Measurements from ENCODE around the gene SLC6A20. TPM values are rescaled to one million over a fixed set of nuclear protein-coding genes. Genes with fewer than 3 reads are reported as not detected.
A peak's percentile ranks its signal among the peaks of the same experiment; 100 is the strongest.

SLC6A20 gene
- total RNA-seq, 2 donors from 2014 or later: not detected

DNA sequence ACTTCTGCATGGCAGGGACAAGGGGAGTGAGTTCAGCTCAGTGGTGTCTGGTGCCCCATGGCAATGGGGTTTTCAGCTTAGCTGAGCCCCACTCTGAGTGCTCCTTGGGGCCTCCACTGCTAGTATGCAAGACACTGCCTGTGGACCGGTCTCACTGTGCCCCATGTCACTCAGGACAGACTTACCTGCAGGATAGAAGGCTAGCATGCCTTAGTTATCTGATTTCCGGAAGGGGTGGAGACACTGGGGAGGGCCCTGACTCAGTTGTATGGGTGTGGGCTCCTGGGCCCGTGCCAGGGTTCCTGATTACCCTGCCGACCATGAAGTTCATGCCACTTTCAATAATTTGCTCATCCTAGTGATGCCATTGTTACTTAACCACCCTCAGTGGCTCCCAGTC, 4.3 kb upstream of the SLC6A20 start:
- peaks cover 0 to 9% of the 10 kb centered on the region in 2 donors for H3K27me3 ChIP-seq
- no peak overlapping the region for H3K4me3 ChIP-seq
- H3K9me3 ChIP-seq: no peaks in the 10 kb centered on the region
- H3K27ac ChIP-seq: no peak overlapping the region
- DNase-seq (ENCODE audit: low spot score): peak; percentile 53
- H3K4me1 ChIP-seq: peaks cover 0 to 11% of the 10 kb centered on the region in 2 donors
- TF ChIP-seq, protein P1, sequence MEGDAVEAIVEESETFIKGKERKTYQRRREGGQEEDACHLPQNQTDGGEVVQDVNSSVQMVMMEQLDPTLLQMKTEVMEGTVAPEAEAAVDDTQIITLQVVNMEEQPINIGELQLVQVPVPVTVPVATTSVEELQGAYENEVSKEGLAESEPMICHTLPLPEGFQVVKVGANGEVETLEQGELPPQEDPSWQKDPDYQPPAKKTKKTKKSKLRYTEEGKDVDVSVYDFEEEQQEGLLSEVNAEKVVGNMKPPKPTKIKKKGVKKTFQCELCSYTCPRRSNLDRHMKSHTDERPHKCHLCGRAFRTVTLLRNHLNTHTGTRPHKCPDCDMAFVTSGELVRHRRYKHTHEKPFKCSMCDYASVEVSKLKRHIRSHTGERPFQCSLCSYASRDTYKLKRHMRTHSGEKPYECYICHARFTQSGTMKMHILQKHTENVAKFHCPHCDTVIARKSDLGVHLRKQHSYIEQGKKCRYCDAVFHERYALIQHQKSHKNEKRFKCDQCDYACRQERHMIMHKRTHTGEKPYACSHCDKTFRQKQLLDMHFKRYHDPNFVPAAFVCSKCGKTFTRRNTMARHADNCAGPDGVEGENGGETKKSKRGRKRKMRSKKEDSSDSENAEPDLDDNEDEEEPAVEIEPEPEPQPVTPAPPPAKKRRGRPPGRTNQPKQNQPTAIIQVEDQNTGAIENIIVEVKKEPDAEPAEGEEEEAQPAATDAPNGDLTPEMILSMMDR (IDR thresholded peaks at IDR 0.05): no peak
- no peaks in the 10 kb centered on the region for H3K36me3 ChIP-seq

DNA sequence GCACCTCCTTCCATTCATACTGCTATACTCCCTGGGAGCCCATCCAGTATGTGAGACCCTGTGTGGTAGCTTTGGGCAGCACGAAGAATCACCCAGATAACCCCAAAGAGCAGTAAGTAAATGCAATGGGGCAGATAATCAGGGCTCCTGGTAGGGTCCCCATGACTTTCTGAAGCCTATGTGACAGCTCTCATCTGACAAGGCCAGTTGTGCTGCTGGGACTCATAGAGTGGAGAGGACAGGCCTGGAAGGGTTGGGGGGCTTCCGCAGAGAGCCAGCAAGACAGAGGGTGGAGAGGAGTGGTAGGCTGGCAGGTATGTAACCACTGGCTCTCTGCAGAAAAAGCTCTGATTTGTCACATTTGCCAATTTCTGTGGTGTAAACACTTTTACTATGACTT, 3.2 kb upstream of the SLC6A20 start:
- Histone ChIP-seq H3K4me1 (peaks cover 0 to 11% of the 10 kb centered on the region in 2 donors), H3K27ac (no peak overlapping the region), H3K4me3 (no peak overlapping the region), H3K27me3 (peaks cover 0 to 9% of the 10 kb centered on the region in 2 donors), H3K9me3 (no peaks in the 10 kb centered on the region), H3K36me3 (no peaks in the 10 kb centered on the region)
- peak; percentile 53 for DNase-seq (ENCODE audit: low spot score)
- TF ChIP-seq, protein P1 (IDR thresholded peaks at IDR 0.05): no peak

DNA sequence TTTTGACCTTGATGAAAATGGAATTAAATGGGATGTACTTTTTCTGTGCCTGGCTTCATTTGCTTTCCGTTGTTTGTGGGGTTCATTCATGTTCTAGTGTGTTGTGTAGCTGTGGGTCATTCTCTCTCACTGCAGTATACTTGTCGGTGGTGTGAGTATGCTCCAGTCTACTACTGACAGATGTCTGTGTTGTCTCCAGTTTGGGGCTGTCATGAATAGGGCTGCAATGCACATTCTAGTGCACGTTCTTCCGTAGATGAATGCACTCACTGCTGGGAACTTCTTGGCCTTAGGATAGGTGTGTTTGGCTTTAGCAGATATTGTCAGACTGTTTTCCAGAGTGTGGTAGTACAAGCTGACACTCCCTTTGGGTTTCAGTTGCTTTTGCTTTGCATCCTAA, 1.7 kb upstream of the SLC6A20 start:
- Histone ChIP-seq H3K9me3 (no peaks in the 10 kb centered on the region), H3K27ac (no peak overlapping the region), H3K4me3 (no peak overlapping the region), H3K4me1 (peaks cover 0 to 11% of the 10 kb centered on the region in 2 donors), H3K27me3 (peaks cover 0 to 9% of the 10 kb centered on the region in 2 donors), H3K36me3 (no peaks in the 10 kb centered on the region)
- DNase-seq (ENCODE audit: low spot score): no peak
- TF ChIP-seq, protein P1 (IDR thresholded peaks at IDR 0.05): no peak

- H3K27me3 ChIP-seq: peaks cover 0 to 9% of the 10 kb centered on the region in 2 donors
- no peak for DNase-seq (ENCODE audit: low spot score)
- TF ChIP-seq, protein P1 (IDR thresholded peaks at IDR 0.05): no peak
- H3K36me3 ChIP-seq: no peaks in the 10 kb centered on the region
- H3K27ac ChIP-seq: no peak overlapping the region
- H3K4me3 ChIP-seq: peak overlapping the region in 1 of 2 donors; percentile 47
- peaks cover 0 to 11% of the 10 kb centered on the region in 2 donors for H3K4me1 ChIP-seq
- no peaks in the 10 kb centered on the region for H3K9me3 ChIP-seq
These were observed 734 bp upstream of the SLC6A20 start for GRCh38 chr3:45796902-45797637.

GRCh38 chr3:45795509-45795881, 841 bp downstream of the SLC6A20 start:
- Histone ChIP-seq H3K4me1 (peaks cover 0 to 11% of the 10 kb centered on the region in 2 donors), H3K27ac (no peak overlapping the region), H3K9me3 (no peaks in the 10 kb centered on the region), H3K36me3 (no peaks in the 10 kb centered on the region), H3K4me3 (peak overlapping the region in 1 of 2 donors; percentile 47), H3K27me3 (peaks cover 0 to 9% of the 10 kb centered on the region in 2 donors)
- TF ChIP-seq, protein P1 (IDR thresholded peaks at IDR 0.05): no peak
- DNase-seq (ENCODE audit: low spot score): no peak
